H1 (cell line): ENCODE results near the gene ACOT9. TPM values are rescaled to one million over a fixed set of nuclear protein-coding genes. Genes with fewer than 3 reads are reported as not detected.

Experiments
- CTCF ChIA-PET: fragments of 300-600 bp; sonication (Branson Sonifier 250); formaldehyde crosslinking; loops from one replicate; lab custom pipeline; 2021; ENCODE audit not compliant: partially characterized antibody; lab: Charles Lee
- POLR2A ChIA-PET: fragments of 300-600 bp; sonication (Branson Sonifier 250); formaldehyde crosslinking; loops from one replicate; lab custom pipeline; 2021; ENCODE audit warnings: inconsistent platforms; ENCODE audit not compliant: partially characterized antibody; lab: Charles Lee
- DNase-seq, 2 experiments: peaks; one replicate each; pipeline versions ENCODE4 v3.0.0 to v3.0.0-alpha.2; 2010 to 2022; ENCODE audit warnings: low spot score in 2 of 2, low read depth in 1 of 2, mixed read lengths in 1 of 2
- FAIRE-seq: peaks from 2 replicates; lab custom pipeline; 2011; peaks lifted over from hg19 to GRCh38; lab: Jason Lieb, UNC
- H2AFZ ChIP-seq: 2 replicates; pipeline ENCODE4 v1.8.1; 2012; ENCODE audit warnings: low read length, inconsistent platforms
- H2AK5ac ChIP-seq: 2 replicates; pipeline ENCODE4 v1.6.1; 2013; ENCODE audit warnings: low read depth, low read length
- H2BK120ac ChIP-seq: replicated peaks from 2 replicates; pipeline ENCODE3; 2013; ENCODE audit warnings: low read depth, low read length, inconsistent platforms
- H2BK12ac ChIP-seq: 2 replicates; pipeline ENCODE4 v1.6.1; 2013; ENCODE audit warnings: low read depth, low read length
- H2BK15ac ChIP-seq: 2 replicates; pipeline ENCODE4 v1.6.1; 2013; ENCODE audit warnings: low read length
- H2BK20ac ChIP-seq: 2 replicates; pipeline ENCODE4 v1.6.1; 2013; ENCODE audit warnings: low read length
- H2BK5ac ChIP-seq: 2 replicates; pipeline ENCODE4 v1.6.1; 2013; ENCODE audit warnings: low read depth, low read length
- H3K14ac ChIP-seq: 2 replicates; pipeline ENCODE4 v1.6.1; 2013; ENCODE audit warnings: inconsistent platforms; ENCODE audit not compliant: insufficient read length
- H3K18ac ChIP-seq: 2 replicates; pipeline ENCODE4 v1.6.1; 2013; ENCODE audit warnings: low read length; ENCODE audit errors: extremely low read depth
- H3K23ac ChIP-seq: 2 replicates; pipeline ENCODE4 v1.6.1; 2013; ENCODE audit warnings: inconsistent platforms; ENCODE audit not compliant: insufficient read length
- H3K23me2 ChIP-seq: 2 replicates; pipeline ENCODE4 v1.6.1; 2013; ENCODE audit warnings: low read depth, low read length
- H3K27ac ChIP-seq: 2 replicates; pipeline ENCODE4 v1.6.1; 2011; ENCODE audit warnings: low read depth, low read length, inconsistent platforms
- H3K27me3 ChIP-seq, 4 experiments: replicated peaks in 1 of 4; 1 replicate in 1 of 4; 2 replicates in 3 of 4; pipeline versions ENCODE4 v1.6.1 to v1.8.1; 2011 to 2013; ENCODE audit warnings: low read length in 3 of 4, mild to moderate bottlenecking in 3 of 4, inconsistent platforms in 2 of 4, mixed read lengths in 2 of 4, moderate library complexity in 1 of 4; ENCODE audit not compliant: control insufficient read depth in 3 of 4, insufficient read depth in 3 of 4; ENCODE audit errors: extremely low read depth in 1 of 4
- H3K36me3 ChIP-seq, 4 experiments: 2 replicates each; pipeline versions ENCODE4 v1.6.1 to v1.8.1; 2011 to 2013; ENCODE audit warnings: mild to moderate bottlenecking in 4 of 4, low read length in 3 of 4, moderate library complexity in 2 of 4, control low read depth in 1 of 4, inconsistent platforms in 1 of 4; ENCODE audit not compliant: insufficient read depth in 4 of 4, control insufficient read depth in 2 of 4
- H3K4ac ChIP-seq: replicated peaks from 2 replicates; pipeline ENCODE3; 2013; ENCODE audit warnings: low read length, low read depth, mixed read lengths, inconsistent platforms; ENCODE audit not compliant: insufficient read length
- H3K4me1 ChIP-seq, 4 experiments: replicated peaks in 1 of 4; 1 replicate in 1 of 4; 2 replicates in 3 of 4; pipeline versions ENCODE4 v1.6.1 to v1.8.1; 2011 to 2013; ENCODE audit warnings: low read length in 3 of 4, inconsistent platforms in 2 of 4, mixed read lengths in 1 of 4; ENCODE audit not compliant: insufficient read depth in 4 of 4, control insufficient read depth in 3 of 4
- H3K4me2 ChIP-seq, 2 experiments: 2 replicates each; pipeline versions ENCODE4 v1.6.1 to v1.8.1; 2011 to 2013; ENCODE audit warnings: low read depth in 2 of 2, low read length in 2 of 2, control low read depth in 1 of 2, inconsistent platforms in 1 of 2, mild to moderate bottlenecking in 1 of 2; ENCODE audit not compliant: insufficient read depth in 1 of 2
- H3K4me3 ChIP-seq, 4 experiments: fragments of 200-600, 300-600 bp in 1 of 4; sonication (generic), shearing (Covaris generic), sonication (Bioruptor Twin) in 1 of 4; 2 replicates each; pipeline versions ENCODE4 v1.5.1 to v1.8.1; 2011 to 2016; ENCODE audit warnings: low read length in 4 of 4, low read depth in 3 of 4, control low read depth in 2 of 4, inconsistent platforms in 2 of 4, mild to moderate bottlenecking in 2 of 4, mixed read lengths in 1 of 4, moderate library complexity in 1 of 4; ENCODE audit not compliant: insufficient read depth in 2 of 4; ENCODE audit errors: extremely low read depth in 1 of 4
- H3K56ac ChIP-seq: replicated peaks from 2 replicates; pipeline ENCODE3; 2013; ENCODE audit warnings: low read depth, mild to moderate bottlenecking, mixed read lengths, low read length, inconsistent platforms; ENCODE audit not compliant: insufficient read length
- H3K79me1 ChIP-seq: 2 replicates; pipeline ENCODE4 v1.6.1; 2013; ENCODE audit warnings: low read depth, low read length, control low read depth
- H3K79me2 ChIP-seq, 2 experiments: 2 replicates each; pipeline versions ENCODE4 v1.6.1 to v1.8.1; 2012 to 2013; ENCODE audit warnings: low read length in 2 of 2, mild to moderate bottlenecking in 2 of 2, inconsistent platforms in 1 of 2; ENCODE audit not compliant: insufficient read depth in 2 of 2, control insufficient read depth in 1 of 2
- H3K9ac ChIP-seq, 4 experiments: replicated peaks in 1 of 4; 1 replicate in 1 of 4; 2 replicates in 3 of 4; pipeline versions ENCODE4 v1.6.1 to v1.8.1; 2011 to 2013; ENCODE audit warnings: low read depth in 3 of 4, low read length in 3 of 4, control low read depth in 2 of 4, mild to moderate bottlenecking in 2 of 4, moderate library complexity in 2 of 4, inconsistent platforms in 1 of 4; ENCODE audit errors: extremely low read depth in 1 of 4
- H3K9me3 ChIP-seq, 2 experiments: 2 replicates each; pipeline versions ENCODE4 v1.6.1 to v1.8.1; 2012 to 2013; ENCODE audit warnings: mild to moderate bottlenecking in 2 of 2, moderate library complexity in 2 of 2, control low read depth in 1 of 2, inconsistent platforms in 1 of 2, low read depth in 1 of 2, low read length in 1 of 2, mixed read lengths in 1 of 2; ENCODE audit not compliant: insufficient read depth in 2 of 2
- H4K20me1 ChIP-seq, 2 experiments: replicated peaks in 1 of 2; 2 replicates each; pipeline versions ENCODE3 to v1.8.1; 2011 to 2013; ENCODE audit warnings: inconsistent platforms in 2 of 2, low read length in 2 of 2, mild to moderate bottlenecking in 1 of 2; ENCODE audit not compliant: insufficient read depth in 2 of 2, control insufficient read depth in 1 of 2
- H4K5ac ChIP-seq: 2 replicates; pipeline ENCODE4 v1.6.1; 2013; ENCODE audit warnings: low read length, low read depth, mixed read lengths, inconsistent platforms; ENCODE audit not compliant: insufficient read length
- H4K8ac ChIP-seq: 2 replicates; pipeline ENCODE4 v1.8.0; 2013; ENCODE audit warnings: mild to moderate bottlenecking, moderate library complexity, low read length, inconsistent platforms; ENCODE audit not compliant: insufficient read depth; ENCODE audit errors: extremely low read depth
- H4K91ac ChIP-seq: replicated peaks from 2 replicates; pipeline ENCODE3; 2013; ENCODE audit warnings: low read length, mixed read lengths, inconsistent platforms; ENCODE audit not compliant: insufficient read length
- CREB1 ChIP-seq: IDR thresholded peaks from 2 replicates; pipeline ENCODE4 v1.6.1; 2012; ENCODE audit warnings: inconsistent platforms
- EGR1 ChIP-seq: IDR thresholded peaks from 2 replicates; pipeline ENCODE4 v1.6.1; 2011; ENCODE audit warnings: low read depth, low read length, borderline replicate concordance
- SRF ChIP-seq: IDR thresholded peaks from 2 replicates; pipeline ENCODE4 v1.6.1; 2011; ENCODE audit warnings: mild to moderate bottlenecking, low read depth, low read length, moderate library complexity
- WGBS, 2 experiments: shearing (Covaris generic) in 1 of 2; methylation state at CpG; one replicate each; pipeline versions ENCODE4 v1.1.6 to v1.1.7; 2013 to 2015; ENCODE audit warnings: low lambda C conversion rate in 2 of 2, mixed read lengths in 2 of 2, inconsistent platforms in 1 of 2, low coverage in 1 of 2, missing lambda C conversion rate in 1 of 2; ENCODE audit not compliant: insufficient replicate concordance in 2 of 2, insufficient coverage in 1 of 2, insufficient read length in 1 of 2; ENCODE audit errors: extremely low coverage in 1 of 2, missing lambda C conversion rate in 1 of 2; 5-methylcytosine and 5-hydroxymethylcytosine counted together
- polyA plus RNA-seq, 7 experiments: library from polyadenylated mRNA; depleted of rRNA in 3 of 7; stranded (reverse) in 5 of 7; unstranded in 2 of 7; fragments of >200 nt in 5 of 7; fragments of 200-250 nt in 2 of 7; gene quantifications; 1 replicate in 5 of 7; 2 replicates in 1 of 7; 4 replicates in 1 of 7; pipeline versions ENCODE4 v1.2.1 to v1.2.3, GENCODE V29; 2011 to 2013; ENCODE audit warnings: missing spikeins in 2 of 7, mixed read lengths in 2 of 7
- total RNA-seq: library from RNA; stranded (reverse); fragmentation: NEBNext Ultra II Directional; extraction: Animal tissue kit (Norgen Biotek cat#: 25700); gene quantifications from 2 replicates; pipeline ENCODE4 v1.2.1, GENCODE V29; 2021

Gene ACOT9
- total and polyA plus RNA-seq, 2 of the 8 experiments (the other 6 are each of a cell fraction or from before 2014, with no cell fraction given) = 20.7 to 39.5 TPM

DNA sequence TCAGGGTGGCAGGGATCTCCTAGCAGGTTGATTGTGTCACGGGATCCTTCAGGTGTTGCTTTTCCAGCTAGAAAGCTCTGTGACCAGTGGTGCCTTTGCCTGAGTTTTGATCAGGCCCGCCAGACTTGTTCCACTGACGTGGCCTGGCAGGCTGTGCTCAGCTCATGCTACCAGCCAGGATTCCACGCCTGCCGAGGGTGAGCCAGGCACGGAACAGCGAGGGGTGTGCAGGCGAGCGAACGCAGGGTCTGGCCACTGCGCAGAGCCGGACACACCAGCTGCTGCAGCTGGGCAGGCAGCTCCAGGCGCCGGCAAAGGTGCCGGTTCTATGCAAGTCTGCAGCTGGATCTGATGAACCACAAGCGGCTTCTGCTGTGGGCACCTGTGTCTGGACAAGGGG, 22.8 kb upstream of the ACOT9 start:
- Histone ChIP-seq H2BK15ac (no peak overlapping the region), H3K23me2 (no peaks in the 10 kb centered on the region), H2AFZ (no peak overlapping the region), H3K9ac (no peak overlapping the region), H3K4me2 (no peak overlapping the region), H3K56ac (no peak overlapping the region), H2BK5ac (no peak overlapping the region), H2AK5ac (no peak overlapping the region), H3K4ac (no peak overlapping the region), H3K36me3 (no peaks in the 10 kb centered on the region), H3K27me3 (no peaks in the 10 kb centered on the region), H4K91ac (no peak overlapping the region), H3K79me1 (no peaks in the 10 kb centered on the region), H3K27ac (no peak overlapping the region), H3K4me3 (no peak overlapping the region), H4K8ac (no peak overlapping the region), H2BK120ac (no peak overlapping the region), H3K9me3 (peaks cover 0 to 8% of the 10 kb centered on the region in 2 experiments; a peak in 1 of 4 replicates), H4K5ac (no peak overlapping the region), H4K20me1 (no peaks in the 10 kb centered on the region), H3K18ac (no peak overlapping the region), H3K4me1 (peaks cover 0 to 2% (median 0%) of the 10 kb centered on the region in 4 experiments; a peak in 2 of 7 replicates), H2BK20ac (no peak overlapping the region), H2BK12ac (no peak overlapping the region), H3K23ac (no peak overlapping the region), H3K79me2 (no peaks in the 10 kb centered on the region), H3K14ac (no peak overlapping the region)
- CTCF ChIA-PET = interaction anchor here (1.0 to 2.5 kb wide), 3 partner anchors 9 to 136 kb away, joined by 5 to 12 read pairs (median 5); partner anchors contain the start of gene SAT1
- TF ChIP-seq EGR1 = no peak
- no peak for TF ChIP-seq SRF
- TF ChIP-seq CREB1 = no peak
- WGBS, 2 experiments = 95% methylated on average over 6 of the region's 16 CpGs; no CpG with 5 or more reads in 1 of the 2 experiments
- POLR2A ChIA-PET = interaction anchor here (1.2 kb wide), 1 partner anchor 141 kb away, joined by 4 read pairs; no protein-coding TSS in a partner anchor
- FAIRE-seq = no peak
- no peak for DNase-seq
